BE2C (cell line): ENCODE data around the gene PRKX.
"Not testable (repeated sequence)": the region's sequence is repeated elsewhere in the genome, so short reads cannot be mapped to it uniquely, and the experiment has no call there.

Experiments used
- DNase-seq: peaks from one replicate; pipeline ENCODE4 v3.0.0-alpha.2; 2020
- H3K27me3 ChIP-seq: fragments of 250-450 bp; sonication (Bioruptor Pico); 2 replicates; pipeline ENCODE4 v1.5.1; 2020; ENCODE audit warnings: mild to moderate bottlenecking
- H3K36me3 ChIP-seq: fragments of 250-450 bp; sonication (Bioruptor Pico); 2 replicates; pipeline ENCODE4 v1.5.1; 2020; ENCODE audit warnings: mild to moderate bottlenecking
- H3K4me1 ChIP-seq: fragments of 250-450 bp; sonication (Bioruptor Pico); 2 replicates; pipeline ENCODE4 v1.5.1; 2020
- H3K4me3 ChIP-seq: 2 replicates; pipeline ENCODE4 v1.5.1; 2011; ENCODE audit warnings: low read depth, low read length
- H3K9me3 ChIP-seq: fragments of 250-450 bp; sonication (Bioruptor Pico); 2 replicates; pipeline ENCODE4 v1.5.1; 2020
- TF ChIP-seq, protein P1 (sequence below): IDR thresholded peaks from 2 replicates; pipeline ENCODE4 v1.5.1; 2012; ENCODE audit warnings: mild to moderate bottlenecking, low read depth, low read length

PRKX gene

DNA sequence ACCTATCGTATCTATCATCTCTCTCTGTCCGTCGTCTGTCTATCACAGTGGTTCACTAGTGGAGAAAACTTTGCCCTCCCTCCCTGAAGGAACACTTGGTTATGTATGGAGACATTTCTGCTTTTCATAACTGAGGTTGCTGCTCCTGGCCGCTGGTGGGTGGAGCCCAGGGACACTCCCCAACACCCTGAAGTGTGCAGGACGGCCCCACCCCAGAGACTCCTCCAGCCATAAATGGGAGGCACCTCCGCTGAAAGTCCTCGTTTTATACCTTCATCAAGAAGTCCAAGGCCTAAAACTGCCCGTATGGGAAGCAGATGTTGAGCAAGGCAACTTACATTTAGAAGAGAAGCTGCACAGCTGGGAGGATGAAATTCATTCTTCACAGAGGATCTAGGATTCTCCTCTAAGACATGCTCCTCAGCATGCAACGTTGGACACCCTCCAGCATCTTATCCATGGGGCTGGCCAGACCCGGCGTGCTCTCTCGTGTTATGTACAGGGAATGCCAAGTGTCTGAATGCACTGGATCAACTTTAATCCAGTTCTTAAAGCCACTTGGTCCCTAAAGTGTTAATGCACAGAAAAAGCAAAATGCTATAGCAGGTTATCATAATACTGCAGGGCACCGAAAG, 43.5 kb downstream of the PRKX start:
- no peak for DNase-seq
- Histone ChIP-seq H3K36me3 (no peaks in the 10 kb centered on the region), H3K4me1 (no peaks in the 10 kb centered on the region), H3K27me3 (no peaks in the 10 kb centered on the region), H3K9me3 (no peaks in the 10 kb centered on the region), H3K4me3 (no peak overlapping the region)
- TF ChIP-seq, protein P1, sequence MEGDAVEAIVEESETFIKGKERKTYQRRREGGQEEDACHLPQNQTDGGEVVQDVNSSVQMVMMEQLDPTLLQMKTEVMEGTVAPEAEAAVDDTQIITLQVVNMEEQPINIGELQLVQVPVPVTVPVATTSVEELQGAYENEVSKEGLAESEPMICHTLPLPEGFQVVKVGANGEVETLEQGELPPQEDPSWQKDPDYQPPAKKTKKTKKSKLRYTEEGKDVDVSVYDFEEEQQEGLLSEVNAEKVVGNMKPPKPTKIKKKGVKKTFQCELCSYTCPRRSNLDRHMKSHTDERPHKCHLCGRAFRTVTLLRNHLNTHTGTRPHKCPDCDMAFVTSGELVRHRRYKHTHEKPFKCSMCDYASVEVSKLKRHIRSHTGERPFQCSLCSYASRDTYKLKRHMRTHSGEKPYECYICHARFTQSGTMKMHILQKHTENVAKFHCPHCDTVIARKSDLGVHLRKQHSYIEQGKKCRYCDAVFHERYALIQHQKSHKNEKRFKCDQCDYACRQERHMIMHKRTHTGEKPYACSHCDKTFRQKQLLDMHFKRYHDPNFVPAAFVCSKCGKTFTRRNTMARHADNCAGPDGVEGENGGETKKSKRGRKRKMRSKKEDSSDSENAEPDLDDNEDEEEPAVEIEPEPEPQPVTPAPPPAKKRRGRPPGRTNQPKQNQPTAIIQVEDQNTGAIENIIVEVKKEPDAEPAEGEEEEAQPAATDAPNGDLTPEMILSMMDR, result no peak

DNA sequence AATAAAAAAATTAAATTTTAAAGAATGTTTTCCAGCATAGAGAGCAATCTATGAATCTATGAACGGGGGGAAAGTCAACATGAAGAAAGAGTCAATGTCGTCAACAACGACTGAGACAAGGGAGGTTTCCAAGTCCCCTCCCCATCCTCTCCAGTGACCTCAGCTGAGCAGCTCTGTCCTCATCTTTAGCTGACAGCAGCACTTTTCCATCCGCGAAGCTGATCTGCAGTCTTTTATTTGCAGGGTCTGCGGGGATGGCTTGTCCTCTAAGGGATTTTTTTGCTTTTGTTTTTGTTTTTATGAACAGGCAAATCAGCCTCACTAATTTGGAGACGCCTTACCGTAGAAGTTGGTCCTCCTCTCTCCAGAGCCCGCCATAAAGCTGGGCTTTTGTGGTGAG, 46.5 kb downstream of the PRKX start:
- H3K27me3 ChIP-seq, result no peaks in the 10 kb centered on the region
- H3K36me3 ChIP-seq, result no peaks in the 10 kb centered on the region
- H3K4me1 ChIP-seq, result no peaks in the 10 kb centered on the region
- H3K9me3 ChIP-seq, result no peaks in the 10 kb centered on the region
- DNase-seq, result no peak
- TF ChIP-seq, protein P1, result no peak
- no peak overlapping the region for H3K4me3 ChIP-seq

DNA sequence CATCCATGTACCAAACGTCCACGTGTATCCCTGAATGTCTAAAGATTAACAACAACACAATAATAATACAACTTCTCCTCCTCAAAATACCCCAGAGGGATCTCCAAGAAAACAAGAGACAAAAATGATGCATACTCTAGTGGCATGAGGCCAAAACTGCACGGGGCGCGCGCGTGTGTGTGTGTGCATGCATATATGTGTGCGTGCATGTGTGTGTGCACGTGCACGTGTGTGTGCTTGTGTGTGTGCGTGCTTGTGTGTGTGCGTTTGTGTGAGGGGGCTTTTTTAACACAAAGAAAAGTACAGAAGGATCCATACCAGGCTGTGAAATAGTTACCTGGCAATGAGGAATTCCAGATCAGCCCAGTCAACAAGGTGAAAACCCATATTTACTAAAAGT, 48.5 kb downstream of the PRKX start:
- H3K27me3 ChIP-seq, result no peaks in the 10 kb centered on the region
- no peak for DNase-seq
- no peak overlapping the region for H3K4me3 ChIP-seq
- no peaks in the 10 kb centered on the region for H3K4me1 ChIP-seq
- no peaks in the 10 kb centered on the region for H3K36me3 ChIP-seq
- H3K9me3 ChIP-seq, result no peaks in the 10 kb centered on the region
- TF ChIP-seq, protein P1, result no peak

DNA sequence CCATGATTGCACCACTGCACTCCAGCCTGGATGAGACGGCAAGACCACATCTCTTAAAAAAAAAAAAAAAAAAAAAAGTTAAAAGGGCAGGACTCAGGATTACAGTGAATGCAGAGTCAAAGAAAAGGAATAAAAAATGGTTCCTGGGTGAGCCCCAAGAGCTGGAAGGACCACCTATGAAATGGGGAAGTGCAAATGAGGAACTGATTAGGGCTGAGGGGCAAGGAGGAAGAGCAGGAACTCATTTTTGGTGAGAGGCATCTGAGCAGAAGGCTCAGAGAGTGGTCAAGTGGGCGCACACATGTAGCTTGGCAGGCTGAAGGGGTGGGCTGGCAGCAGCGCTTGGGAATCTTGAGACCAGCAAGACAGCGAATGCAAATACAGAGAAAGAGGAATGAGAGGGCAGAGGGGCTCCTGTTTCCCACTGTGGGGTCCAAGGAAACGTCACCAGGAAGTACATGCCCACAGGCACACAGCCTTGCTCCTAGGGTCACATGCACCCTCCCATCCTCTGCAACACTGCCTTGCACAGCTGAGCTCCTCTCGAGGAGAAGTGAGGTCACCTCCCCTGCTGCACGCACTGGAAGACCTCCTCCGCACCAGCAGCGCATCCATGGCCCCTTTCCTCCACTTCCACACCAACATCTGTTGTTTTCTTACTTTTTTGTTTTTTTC, 49.7 kb downstream of the PRKX start:
- not testable (repeated sequence) for H3K4me3 ChIP-seq

DNA sequence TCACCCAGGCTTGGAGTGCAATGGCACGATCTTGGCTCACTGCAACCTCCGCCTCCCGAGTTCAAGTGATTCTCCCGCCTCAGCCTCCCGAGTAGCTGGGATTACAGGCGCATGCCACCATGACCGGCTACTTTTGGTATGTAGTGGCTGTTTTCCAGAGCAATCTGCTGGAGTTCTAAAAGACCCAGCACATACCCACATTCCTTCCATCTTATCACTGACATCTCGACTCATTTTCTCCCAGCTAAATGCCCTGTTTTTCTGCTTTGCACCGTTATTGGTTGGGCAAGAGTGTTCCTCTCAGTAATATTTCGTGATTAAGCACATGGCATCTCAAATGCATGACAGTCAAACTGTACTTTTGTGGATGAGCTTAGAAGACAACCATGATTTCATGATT, 53.7 kb downstream of the PRKX start:
- Histone ChIP-seq H3K4me1 (no peaks in the 10 kb centered on the region), H3K36me3 (no peaks in the 10 kb centered on the region), H3K9me3 (no peaks in the 10 kb centered on the region), H3K4me3 (no peak overlapping the region), H3K27me3 (no peaks in the 10 kb centered on the region)
- DNase-seq, result no peak
- TF ChIP-seq, protein P1, result no peak

More for the DNA sequence above, 49.7 kb downstream of the PRKX start:
- not testable (repeated sequence) for DNase-seq, H3K27me3 ChIP-seq, H3K36me3 ChIP-seq, H3K9me3 ChIP-seq, H3K4me1 ChIP-seq

DNA sequence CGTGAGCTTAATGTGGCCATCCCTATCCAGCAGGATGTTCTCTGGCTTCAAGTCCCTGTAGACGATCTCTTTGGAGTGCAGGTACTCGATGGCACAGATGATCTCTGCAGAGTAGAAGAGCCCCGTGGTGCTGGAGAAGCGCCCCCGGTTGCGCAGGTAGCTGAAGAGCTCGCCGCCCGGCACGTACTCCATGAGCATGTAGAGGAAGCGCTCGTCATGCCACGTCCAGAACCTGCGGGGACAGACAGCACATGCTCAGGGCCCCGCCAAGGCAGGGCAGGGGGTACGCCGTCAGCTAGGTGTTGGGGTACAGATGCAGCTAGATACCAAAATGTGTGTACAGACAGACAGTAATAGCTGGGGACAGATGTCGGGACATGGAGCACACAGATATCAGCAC, 58.3 kb downstream of the PRKX start:
- Histone ChIP-seq H3K4me3 (no peak overlapping the region), H3K36me3 (no peaks in the 10 kb centered on the region), H3K27me3 (no peaks in the 10 kb centered on the region), H3K4me1 (no peaks in the 10 kb centered on the region), H3K9me3 (no peaks in the 10 kb centered on the region)
- DNase-seq, result no peak
- TF ChIP-seq, protein P1, result no peak
